ENCODE measurements around the gene GID4.

Gene GID4

DNA sequence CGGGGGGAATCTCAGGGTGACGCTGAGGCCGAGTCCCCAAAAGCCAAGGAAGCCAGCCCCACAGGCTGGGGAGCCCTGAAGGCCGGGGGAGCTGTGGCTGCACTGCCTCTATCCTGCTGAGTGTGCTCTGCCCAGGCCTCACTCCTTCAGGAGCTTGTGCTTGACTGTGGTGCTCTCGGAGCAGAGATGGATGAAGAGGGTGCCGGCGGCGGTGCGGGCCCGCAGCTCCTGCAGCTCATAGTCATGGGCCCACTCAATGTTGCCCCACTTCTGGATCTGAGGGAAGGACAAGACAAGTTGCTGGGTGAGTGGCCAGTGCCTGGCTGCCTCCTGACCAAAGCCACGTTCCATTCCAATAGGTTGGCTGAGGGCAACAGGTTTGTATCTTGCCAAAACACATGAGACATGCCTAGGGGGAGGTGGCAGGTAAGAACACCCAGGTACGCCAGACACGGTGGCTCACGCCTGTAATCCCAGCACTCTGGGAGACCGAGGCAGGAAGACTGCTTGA lies 20.7 kb upstream of the GID4 start:
- no peak for DNase-seq

DNA sequence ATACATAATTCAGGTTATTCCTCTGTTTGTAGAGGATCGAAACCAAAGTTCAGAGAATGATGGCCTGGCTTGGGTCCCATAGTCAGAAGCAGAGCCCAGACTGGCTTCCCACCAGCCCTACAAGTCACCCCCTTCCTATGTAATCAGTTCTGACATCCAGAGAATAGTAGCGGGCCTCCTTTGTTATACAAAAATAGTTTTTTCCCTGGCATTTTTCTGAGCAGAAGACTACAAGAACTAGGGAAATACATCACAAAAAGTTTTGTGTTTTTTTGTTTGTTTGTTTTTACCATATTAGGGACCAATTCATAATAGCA lies 19.4 kb upstream of the GID4 start:
- no peak for DNase-seq

- no peak for DNase-seq
Measured at GRCh38 chr17:18020971-18021370, 18.2 kb upstream of the GID4 start.

- no peak for DNase-seq
Measured at GRCh38 chr17:18021372-18021771, 17.8 kb upstream of the GID4 start.

GRCh38 chr17:18025241-18025944 lies 13.8 kb upstream of the GID4 start:
- DNase-seq: no peak

- DNase-seq: no peak
Measured at GRCh38 chr17:18025945-18026776, 13.0 kb upstream of the GID4 start.

GRCh38 chr17:18027280-18027679 lies 11.9 kb upstream of the GID4 start:
- DNase-seq: no peak

GRCh38 chr17:18028114-18028951 lies 10.9 kb upstream of the GID4 start:
- DNase-seq: no peak

DNA sequence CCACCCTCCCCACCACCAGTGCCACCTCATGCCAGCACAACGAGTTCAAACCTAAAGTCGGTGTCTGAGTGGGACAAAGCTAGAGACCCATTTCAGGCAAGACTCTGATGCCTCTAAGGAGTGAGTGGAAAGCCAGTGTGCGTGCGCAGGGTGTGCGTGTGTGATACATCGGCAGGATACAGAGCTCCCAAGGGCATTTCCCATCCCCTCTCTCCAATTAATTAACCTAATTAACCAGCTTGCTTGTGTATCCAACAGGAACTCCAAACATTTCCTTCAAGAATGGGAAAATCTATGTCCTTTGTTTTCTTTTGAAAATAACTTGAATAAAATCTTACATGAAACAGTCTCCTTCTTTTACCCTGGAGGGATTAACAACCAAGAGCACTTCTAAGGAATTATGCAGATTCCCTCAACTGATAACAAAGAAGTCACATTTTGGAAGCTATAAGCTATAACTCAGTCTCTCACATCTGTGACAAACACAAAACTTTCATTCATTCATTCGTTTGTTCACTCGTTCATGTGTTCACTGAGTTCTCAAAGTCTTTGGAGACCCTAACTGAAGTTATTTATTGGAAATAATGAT lies 10.2 kb upstream of the GID4 start:
- no peak for DNase-seq

DNA sequence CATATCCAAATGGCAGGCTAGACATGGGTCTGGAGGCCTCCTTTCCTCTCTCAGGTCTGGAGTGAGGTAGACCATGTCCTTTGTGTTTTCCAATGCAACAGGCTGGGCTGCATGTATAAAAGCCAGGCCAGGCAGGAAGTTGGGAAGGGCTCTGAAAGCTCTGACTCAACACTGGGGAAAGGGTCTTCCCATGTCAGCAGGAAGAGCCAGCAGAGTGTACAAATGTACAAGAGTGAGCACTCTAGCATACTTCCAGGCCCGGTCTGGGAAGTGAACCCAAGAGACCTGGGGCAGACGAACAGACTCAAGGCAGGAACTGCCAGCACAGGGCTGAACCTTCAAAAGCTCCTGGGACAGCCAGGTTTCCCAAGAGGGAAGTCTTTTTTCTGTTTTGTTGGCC lies 7.3 kb upstream of the GID4 start:
- no peak for DNase-seq

DNA sequence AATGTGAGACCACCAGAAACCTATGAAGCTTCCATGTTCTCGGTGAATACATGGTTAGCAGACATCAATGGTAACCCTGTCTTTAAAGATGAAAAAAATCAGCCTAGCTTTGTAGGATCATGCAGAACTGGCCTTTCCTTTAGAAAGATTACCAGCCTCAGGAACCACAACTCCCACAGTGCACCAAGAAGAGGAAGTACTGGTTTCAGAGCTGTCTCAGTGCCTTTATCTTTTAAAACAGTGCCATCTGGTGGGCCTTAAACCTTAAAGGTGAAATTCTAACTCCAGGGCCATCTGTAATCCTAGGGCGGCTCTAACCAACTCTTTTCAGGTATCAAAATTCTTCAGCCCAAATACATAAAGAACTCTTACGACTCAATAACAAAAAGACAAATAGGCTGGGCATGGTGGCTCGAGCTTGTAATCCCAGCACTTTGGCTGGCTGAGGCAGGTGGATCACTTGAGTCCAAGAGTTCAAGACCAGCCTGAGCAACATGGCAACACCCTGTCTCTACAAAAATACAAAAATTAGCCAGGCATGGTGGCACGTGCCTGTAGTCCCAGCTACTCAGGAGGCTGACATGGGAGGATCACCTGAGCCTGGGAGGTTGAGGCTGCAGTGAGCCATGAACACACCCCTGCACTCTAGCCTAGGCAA lies 5.6 kb upstream of the GID4 start:
- DNase-seq: peak; percentile 61

DNA sequence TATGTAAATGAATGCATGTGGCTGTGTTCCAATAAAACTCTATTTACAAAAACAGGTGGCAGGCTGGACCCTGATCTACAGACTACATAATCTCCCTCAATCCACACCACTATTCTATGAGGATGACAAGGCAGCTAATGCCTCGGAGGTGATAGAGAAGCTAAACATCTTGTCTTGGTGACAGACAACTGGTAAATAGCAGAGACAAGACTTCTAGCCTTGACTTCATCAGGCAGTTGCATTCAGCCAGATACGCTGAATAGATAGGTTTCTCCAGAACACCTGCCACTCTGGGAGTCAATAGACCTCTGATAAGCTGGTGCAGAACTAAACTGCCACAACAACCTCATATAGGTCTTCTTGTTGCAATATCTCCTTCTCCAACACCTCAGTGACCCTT lies 3.5 kb upstream of the GID4 start:
- no peak for DNase-seq

- no peak for DNase-seq
Measured at GRCh38 chr17:18037486-18037885, 1.7 kb upstream of the GID4 start.

DNA sequence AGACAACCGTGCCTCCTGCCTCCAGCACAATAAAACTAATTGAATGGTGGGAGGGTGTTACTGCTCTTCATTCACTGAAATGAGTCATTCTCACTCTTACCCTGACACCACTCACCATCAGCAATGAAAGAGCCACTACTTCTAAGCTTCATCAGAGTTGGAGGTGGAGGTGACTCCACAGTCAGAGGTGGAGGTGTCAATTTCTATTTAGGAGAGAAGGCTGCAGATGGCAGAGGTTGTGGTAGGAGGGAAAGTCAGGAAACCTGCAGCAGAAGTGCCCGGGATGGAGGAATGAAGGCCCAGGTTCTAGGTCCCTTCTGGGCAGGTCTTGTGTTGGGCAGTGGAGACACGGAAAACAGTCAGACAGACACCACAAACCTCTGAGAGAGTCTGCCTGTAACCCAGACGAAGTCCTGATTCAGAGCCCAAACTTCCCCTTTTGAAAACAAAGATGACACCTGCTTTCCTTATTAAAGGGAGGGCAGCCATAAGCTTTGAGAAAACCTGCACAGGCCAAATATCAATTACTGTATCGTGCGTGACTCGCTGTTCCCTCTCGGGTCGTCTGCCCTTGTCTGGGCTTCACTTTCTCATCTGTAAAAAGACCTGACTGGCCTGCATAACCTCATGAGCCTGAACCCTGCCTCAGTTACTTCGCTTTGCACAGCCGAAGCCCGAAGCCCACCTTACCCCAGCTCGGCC lies 908 bp upstream of the GID4 start:
- DNase-seq: no peak

- DNase-seq: no peak
Measured at GRCh38 chr17:18039535-18040260, 490 bp downstream of the GID4 start.

DNA sequence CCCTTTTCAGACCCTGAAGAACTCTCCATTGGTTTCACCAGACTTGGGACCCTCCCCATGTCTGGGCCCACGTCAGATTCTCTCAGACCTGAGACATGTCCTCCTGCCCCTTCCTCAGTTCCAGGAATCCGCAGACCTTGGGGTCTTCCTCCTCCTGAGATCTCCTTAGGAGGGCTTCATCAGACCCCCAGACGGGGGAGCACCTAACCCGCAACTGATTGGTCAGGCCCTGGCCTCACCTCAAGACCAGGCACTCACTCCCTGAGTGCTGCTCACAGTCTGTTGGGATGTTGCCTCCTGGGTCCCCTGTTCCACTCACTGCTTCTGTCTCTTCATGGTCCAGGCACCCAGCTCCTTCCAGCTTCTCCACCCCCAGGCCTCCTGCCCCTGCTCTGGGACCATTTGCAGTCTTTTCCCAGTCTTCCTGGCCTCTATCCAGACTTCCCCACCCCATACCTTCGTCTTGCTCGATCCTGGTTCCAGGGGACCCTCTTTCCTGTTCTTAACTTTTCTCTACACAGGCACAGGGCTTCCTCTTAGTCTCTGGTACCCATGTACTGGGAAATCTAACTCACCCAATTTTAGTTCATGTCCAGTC lies 1.2 kb downstream of the GID4 start:
- DNase-seq: no peak

- no peak for DNase-seq
Measured at GRCh38 chr17:18041776-18042175, 2.6 kb downstream of the GID4 start.

GRCh38 chr17:18042983-18043382 lies 3.8 kb downstream of the GID4 start:
- DNase-seq: no peak

DNA sequence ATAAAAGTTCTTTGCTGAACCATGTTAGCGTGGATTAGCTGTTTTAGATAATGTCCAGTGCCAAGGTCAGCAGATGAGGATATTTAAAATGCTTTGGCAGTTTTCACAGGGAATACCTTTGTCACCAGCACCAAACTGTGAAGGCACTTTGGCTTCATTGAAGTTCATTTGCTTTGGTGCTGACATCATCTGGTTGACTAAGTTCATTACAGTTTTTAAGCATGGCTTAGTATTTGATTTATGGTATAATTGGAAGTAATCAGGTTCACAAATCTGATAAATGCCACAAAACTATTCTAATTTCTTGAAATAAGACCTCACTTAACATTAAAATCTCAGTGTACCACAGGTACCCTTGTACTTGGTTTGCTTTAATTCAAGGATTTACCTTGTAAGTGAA lies 4.3 kb downstream of the GID4 start:
- DNase-seq: no peak

- DNase-seq: no peak
Measured at GRCh38 chr17:18044609-18045008, 5.4 kb downstream of the GID4 start.
